ENCODE results near the gene SMYD2.

Gene SMYD2

DNA sequence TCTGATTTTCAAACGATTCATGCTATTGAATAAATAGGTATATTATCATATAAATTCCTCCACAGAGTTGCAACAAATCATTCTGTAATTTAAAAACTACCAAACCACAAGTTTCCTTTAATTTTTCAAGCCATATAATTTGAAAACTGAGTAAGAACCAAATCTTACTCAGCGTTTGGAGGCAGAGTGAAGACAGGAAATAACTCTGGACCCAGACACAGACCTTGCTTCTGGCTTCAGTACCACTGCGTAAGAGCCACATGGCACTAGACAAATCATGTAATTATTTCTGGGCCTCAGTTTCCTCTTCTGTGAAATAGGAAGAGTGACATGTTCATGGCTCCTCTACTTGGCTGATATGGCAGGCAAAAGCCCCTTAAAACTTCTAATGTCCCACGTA is 82.4 kb downstream of the SMYD2 start:
- H3K4me3 ChIP-seq (ENCODE audit: control insufficient read depth, low read depth, low read length) = no peak overlapping the region
- DNase-seq (ENCODE audit: low read depth) = peak; percentile 38
- TF ChIP-seq, protein P1, sequence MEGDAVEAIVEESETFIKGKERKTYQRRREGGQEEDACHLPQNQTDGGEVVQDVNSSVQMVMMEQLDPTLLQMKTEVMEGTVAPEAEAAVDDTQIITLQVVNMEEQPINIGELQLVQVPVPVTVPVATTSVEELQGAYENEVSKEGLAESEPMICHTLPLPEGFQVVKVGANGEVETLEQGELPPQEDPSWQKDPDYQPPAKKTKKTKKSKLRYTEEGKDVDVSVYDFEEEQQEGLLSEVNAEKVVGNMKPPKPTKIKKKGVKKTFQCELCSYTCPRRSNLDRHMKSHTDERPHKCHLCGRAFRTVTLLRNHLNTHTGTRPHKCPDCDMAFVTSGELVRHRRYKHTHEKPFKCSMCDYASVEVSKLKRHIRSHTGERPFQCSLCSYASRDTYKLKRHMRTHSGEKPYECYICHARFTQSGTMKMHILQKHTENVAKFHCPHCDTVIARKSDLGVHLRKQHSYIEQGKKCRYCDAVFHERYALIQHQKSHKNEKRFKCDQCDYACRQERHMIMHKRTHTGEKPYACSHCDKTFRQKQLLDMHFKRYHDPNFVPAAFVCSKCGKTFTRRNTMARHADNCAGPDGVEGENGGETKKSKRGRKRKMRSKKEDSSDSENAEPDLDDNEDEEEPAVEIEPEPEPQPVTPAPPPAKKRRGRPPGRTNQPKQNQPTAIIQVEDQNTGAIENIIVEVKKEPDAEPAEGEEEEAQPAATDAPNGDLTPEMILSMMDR (conservative IDR thresholded peaks at IDR 0.05; ENCODE audit: control insufficient read depth, insufficient read depth, low read depth, low read length) = no peak

DNA sequence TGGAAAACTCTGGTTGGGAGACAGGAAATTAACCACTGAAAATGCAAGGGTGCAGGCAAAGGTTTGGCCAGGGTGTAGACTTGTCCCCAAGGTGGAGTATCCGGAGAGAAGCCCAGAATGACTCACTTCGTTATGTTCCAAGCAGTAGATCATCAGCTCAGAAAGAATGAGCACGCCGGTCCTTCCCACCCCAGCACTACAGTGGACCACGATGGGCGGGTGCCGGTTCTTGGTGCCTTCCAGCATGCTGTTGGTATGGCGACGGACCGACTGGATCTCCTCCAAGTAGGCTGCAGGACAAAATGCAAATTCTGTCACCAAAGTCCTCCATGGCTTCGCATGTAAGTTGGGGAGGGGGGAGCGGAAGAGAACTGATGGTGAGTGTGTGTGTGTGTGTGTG is 83.4 kb downstream of the SMYD2 start:
- DNase-seq (ENCODE audit: low read depth) = peak; percentile 74
- TF ChIP-seq, protein P1 (conservative IDR thresholded peaks at IDR 0.05; ENCODE audit: control insufficient read depth, insufficient read depth, low read depth, low read length) = no peak
- H3K4me3 ChIP-seq (ENCODE audit: control insufficient read depth, low read depth, low read length) = no peak overlapping the region

DNA sequence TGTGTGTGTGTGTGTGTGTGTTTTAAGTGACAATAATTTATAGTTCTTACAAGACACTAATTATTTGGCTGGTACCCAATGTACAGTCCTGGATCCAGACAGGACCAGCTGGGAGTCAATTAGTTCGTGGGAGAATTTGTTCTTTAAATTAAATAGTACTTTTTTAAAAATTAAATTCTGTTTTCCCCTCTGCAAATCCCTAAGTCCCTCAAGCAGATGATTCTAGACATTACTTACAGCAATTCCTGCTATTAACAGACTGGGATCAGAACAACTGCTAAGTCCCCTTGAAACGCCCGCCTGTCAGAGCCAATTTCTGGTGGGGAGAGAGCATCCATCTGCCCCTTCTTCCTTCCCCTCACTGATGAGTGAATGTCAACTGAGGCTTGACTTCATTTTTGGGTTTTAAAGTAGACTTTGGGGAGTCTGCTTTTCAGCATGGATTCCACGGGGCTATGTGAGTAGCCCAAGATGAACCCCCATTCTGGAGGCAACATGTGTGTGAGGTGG is 83.9 kb downstream of the SMYD2 start:
- DNase-seq (ENCODE audit: low read depth) = no peak
- H3K4me3 ChIP-seq (ENCODE audit: control insufficient read depth, low read depth, low read length) = no peak overlapping the region
- TF ChIP-seq, protein P1 (conservative IDR thresholded peaks at IDR 0.05; ENCODE audit: control insufficient read depth, insufficient read depth, low read depth, low read length) = no peak

DNA sequence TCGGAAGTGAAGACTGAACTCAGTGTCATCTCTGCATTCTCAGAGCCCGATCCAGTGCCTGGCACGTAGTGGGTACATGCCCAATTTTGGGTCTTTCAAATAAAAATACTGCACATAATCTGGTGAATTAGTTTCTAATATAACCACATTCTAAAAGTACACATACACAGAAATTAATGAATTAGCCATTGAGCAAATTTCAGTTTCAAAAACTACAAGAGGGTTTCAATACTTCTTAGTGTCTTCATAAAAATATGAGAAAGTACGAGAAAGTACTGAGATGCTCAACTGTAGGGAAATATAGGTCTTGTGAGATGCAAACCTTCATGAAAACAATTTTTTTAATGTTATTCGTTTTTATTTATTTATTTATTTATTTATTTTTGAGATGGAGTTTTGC is 86.9 kb downstream of the SMYD2 start:
- TF ChIP-seq, protein P1 (conservative IDR thresholded peaks at IDR 0.05; ENCODE audit: control insufficient read depth, insufficient read depth, low read depth, low read length) = no peak
- no peak overlapping the region for H3K4me3 ChIP-seq (ENCODE audit: control insufficient read depth, low read depth, low read length)
- DNase-seq (ENCODE audit: low read depth) = no peak

DNA sequence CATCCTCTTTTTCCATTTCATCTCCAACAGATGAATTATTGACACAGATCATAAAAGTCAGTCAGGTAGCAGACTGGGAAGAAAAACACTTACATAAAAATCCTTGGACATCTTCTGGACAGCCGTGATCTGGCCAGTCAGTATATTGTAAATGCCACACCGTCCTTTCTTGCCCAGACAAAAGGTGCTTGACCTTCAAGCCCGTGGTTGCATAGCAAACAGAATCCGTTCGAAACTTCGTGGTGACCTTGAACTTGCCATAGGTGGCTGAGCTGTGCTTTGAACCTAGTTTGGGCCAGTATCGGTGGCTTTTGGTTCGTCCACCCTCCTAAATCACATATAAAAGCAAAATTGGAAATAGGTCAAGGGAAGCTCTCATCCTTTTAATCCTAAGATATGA is 88.4 kb downstream of the SMYD2 start:
- TF ChIP-seq, protein P1 (conservative IDR thresholded peaks at IDR 0.05; ENCODE audit: control insufficient read depth, insufficient read depth, low read depth, low read length) = no peak
- H3K4me3 ChIP-seq (ENCODE audit: control insufficient read depth, low read depth, low read length) = no peak overlapping the region
- no peak for DNase-seq (ENCODE audit: low read depth)

DNA sequence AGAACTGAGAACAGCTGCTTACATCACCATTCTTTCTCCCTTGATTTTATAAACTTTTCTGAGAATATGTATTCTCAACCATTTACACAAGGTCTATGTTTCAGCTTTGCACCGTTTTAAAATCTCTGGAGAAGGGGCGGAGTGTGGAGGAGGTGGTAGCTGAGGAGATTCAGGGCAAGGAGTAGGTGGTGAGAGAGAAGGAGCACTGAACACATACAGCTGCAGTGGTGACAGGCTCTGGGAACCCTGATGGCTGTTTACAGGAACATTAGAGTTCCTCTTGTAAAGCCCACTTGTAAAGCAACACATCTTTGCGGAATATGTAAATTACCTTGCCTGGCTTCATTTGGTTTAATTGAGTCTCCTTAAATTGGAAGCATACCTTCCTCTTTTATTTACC is 89.7 kb downstream of the SMYD2 start:
- TF ChIP-seq, protein P1 (conservative IDR thresholded peaks at IDR 0.05; ENCODE audit: control insufficient read depth, insufficient read depth, low read depth, low read length) = no peak
- DNase-seq (ENCODE audit: low read depth) = no peak
- no peak overlapping the region for H3K4me3 ChIP-seq (ENCODE audit: control insufficient read depth, low read depth, low read length)

DNA sequence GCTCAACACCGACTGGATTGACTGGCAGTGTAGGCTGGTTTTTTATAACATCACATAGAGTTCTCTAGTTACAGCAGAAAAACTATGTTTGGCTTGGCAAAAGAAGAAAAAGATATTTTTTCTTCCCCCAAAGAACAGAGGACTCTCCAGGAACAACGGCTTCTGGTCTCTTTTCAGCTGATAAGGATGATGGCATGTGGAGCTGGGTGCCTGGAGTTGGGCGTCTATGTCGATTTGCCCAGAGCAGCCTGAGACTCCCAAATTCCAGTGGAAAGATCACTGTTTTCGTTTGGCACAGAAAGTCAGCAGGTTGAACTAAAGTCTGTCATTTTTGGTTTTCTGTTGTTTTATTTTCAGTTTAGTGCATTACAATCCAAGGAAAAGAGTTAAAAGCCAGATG is 91.1 kb downstream of the SMYD2 start:
- TF ChIP-seq, protein P1 (conservative IDR thresholded peaks at IDR 0.05; ENCODE audit: control insufficient read depth, insufficient read depth, low read depth, low read length) = no peak
- DNase-seq (ENCODE audit: low read depth) = no peak
- no peak overlapping the region for H3K4me3 ChIP-seq (ENCODE audit: control insufficient read depth, low read depth, low read length)
